HG03558 (cell line): Measurements from ENCODE around the gene PDE10A.
"Not testable (repeated sequence)": the region's sequence is repeated elsewhere in the genome, so short reads cannot be mapped to it uniquely, and the experiment has no call there.

Experiments
- ATAC-seq: cut with Tn5 transposase; IDR thresholded peaks from one replicate; pipeline ENCODE4 v1.9.1; 2021; ENCODE audit warnings: moderate number of reproducible peaks; ENCODE audit not compliant: unreplicated experiment; ENCODE audit errors: extremely low read depth

Gene PDE10A

DNA sequence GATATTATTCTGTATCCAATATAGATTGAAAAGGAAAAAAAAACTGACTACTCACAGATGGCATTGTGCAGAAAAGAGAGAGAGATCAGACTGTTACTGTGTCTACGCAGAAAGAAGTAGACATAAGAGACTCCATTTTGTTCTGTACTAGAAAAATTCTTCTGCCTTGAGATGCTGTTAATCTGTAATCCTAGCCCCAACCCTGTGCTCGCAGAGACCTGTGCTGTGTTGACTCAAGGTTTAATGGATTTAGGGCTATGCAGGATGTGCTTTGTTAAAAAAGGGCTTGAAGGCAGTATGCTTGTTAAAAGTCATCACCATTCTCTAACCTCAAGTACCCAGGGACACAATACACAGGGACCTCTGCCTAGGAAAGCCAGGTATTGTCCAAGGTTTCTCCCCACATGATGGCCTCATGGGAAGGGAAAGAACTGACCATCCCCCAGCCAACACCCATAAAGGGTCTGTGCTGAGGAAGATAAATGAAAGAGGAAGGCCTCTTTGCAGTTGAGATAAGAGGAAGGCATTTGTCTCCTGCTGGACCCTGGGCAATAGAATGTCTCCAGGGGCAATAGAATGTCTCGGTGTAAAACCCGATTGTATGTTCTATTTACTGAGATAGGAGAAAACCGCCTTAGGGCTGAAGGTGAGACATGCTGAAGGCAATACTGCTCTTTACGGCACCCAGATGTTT is 162.7 kb downstream of the PDE10A start:
- not testable (repeated sequence) for ATAC-seq

DNA sequence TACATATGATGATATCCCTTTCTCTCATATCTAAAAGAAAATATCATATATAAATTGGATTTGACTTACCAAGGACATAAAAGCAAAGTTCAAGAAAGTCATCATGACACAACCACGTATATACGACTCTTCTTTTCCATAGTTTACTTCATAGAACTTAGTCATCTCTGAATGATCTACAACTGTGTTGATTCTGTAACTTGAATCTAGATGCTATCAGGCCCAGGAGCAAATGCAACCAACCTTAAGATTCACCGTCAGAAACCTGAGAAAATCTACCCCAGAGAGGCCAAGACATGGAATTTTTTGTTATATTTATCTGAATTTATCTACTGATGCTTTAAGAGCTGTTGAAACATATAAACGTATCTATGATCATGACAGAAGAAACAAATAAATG is 165.6 kb downstream of the PDE10A start:
- no peak for ATAC-seq

DNA sequence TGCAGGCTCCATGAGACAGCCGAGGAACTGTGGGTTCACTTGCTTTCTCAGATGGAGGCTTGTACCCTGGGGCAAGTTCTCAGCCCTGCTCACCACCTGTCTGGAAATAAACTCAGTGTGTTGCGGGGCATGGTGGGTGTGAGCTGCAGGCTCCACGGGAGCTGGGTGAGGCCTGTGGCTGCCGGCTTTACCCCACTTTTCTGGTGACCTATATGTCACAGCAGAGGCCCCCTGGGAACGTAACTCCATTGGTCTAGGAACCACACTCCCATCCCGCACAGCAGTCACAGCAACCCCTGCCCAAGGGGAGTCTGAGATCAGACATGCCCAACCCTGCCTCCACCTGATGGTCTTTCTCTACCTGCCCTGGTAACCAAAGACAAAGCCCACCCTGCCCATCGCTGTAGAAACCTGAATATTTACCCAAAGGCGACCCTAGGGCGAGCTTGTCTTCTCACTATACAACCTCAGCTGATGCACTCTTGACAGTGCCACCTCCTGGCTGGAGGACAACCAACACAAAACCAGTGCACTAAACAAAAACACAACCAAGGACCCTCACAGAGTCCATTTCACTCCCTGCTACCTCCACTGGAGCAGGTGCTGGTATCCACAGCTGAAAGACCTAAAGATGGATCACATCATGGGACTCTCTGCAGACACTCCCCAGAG is 174.3 kb downstream of the PDE10A start:
- no peak for ATAC-seq

DNA sequence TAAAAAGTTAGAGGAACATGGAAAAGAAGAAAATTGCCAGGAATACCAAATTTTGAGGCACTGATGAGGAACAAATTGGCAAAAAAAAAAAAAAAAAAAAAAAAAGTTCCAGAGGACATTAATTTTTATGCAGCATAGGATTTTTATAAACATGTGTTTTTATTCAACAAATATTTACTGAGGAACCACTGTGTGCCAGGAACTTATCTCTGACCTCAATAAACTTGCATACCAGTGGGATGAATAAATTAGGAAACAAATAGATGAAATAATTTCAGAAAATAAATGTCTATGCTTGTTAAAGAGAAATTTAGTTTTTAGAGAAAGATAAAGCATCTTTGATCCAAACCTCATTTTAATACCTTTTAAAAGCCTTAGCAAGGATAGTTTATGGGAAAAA is 175.1 kb downstream of the PDE10A start:
- ATAC-seq, result no peak

DNA sequence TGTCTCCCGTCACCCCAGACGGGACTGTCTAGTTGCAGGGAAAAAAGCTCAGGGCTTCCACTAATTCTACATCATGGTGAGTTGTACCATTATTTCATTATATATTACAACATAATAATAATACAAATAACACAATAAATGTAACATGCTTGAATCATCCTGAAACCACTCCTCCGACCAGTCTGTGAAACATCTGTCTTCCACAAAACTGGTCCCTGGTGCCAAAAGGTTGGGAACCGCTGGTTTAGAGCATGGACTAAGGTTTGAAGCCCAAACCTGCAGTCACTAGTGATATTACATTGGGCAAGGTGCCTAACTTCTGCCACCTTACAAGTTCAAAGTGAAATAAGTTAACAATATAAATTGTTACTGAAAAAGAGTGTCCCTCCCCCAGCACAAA is 175.7 kb downstream of the PDE10A start:
- ATAC-seq, result no peak

DNA sequence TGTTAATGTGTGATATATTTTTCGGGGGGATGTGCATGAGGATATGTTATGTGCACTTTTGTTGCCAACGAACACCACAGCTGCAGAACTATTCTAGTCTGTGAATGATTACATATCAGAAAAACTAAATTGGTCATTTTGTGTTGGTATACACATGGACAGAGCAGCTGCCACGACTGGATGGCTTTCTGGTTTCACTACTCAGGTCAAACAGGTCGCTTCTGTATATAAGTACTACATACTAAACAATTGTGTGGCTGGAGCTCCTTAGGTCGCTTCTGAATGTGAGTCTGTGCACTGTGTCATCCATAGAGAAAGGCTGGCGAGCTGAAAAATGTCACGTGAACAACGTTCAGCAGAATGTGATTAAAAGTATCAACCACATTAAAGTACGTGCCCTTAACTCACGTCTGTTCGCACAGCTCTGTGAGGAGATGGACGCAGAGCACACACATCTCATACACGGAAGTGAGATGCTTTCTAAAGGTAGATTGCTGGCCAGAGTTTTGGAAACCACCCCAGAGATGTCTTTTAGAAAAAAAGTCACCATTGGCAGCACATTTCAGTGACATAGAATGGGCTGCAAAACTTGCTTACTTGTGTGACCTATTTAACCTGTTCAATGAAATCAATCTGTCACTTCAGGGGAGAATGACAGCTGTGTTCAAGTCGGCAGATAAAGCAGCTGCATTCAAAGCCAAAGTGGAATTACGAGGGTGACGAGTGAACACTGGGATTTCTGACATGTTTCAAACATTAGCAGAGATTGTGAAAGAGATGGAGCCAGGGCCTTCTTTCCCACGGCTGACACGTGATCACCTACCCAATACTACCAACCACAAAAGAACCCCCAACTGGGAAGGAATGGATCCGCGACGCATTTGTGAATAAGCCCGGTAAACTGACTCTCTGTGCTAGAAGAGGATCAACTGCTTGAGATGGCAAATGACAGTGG is 176.6 kb downstream of the PDE10A start:
- no peak for ATAC-seq

DNA sequence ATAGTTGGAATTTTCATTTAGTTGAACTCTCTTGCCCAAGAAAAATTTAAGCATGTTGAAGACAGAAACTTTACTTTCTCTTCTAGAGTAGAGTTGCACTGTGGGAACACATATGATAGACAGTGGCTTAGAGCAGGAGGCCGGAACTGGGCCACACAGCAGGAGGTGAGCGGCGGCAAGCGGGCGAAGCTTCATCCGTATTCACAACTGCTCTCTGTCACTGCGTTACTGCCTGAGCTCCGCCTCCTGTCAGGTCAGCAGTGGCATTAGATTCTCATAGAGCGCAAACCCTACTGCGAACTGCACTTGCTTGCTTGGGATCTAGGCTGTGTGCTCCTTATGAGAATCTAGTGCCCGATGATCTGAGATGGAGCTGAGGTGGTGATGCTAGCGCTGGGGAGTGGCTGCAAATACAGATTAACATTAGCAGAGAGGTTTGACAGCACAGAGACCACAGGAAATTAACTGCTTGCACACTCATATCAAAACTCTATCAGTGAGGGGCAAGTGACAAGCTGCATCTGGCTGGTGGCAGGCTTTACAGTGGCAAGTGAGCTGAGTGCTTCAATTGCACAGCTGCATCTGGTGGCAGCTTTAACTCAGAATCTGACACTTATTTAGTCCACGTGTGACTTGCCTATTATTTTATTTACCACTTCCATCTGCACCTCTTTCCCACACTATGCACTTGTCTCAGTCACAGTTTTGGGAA is 178.7 kb downstream of the PDE10A start:
- no peak for ATAC-seq

DNA sequence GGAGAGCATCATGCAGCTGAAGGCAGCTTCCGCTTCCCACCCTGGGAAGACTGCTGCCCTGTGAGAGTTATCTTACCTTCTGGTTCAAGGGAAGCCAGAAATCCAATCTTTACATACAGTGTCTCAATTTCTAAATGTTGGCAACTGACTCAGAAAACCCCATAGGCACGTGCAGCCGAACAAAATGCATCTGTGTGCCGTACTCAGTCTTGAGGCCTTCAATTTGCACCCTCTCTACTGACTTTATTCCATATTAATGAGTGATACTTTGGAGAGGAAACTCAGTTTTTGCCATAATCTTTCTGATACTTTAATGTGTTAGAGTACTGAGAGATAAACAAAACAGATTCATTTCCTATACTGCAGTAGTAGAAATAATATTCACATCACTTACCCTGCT is 181.1 kb downstream of the PDE10A start:
- ATAC-seq, result no peak

DNA sequence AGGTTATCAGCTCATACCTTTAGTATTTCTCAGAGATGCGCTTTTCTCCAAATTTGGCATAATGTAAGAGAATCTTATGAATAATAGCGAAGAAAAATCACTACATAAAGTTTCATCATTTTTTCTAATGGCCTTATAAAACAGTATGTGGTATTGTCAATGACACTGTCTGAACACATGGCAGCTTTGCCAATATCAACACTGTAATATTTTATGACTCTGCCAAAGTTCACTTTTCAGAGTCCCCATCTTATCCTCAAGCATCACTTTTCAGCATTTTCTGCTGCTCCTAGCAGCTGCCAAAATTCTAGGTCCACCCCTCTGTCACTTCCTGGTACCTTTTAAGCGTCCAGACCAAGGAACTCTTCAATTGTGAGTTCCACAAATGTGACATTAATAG is 182.1 kb downstream of the PDE10A start:
- ATAC-seq, result no peak

DNA sequence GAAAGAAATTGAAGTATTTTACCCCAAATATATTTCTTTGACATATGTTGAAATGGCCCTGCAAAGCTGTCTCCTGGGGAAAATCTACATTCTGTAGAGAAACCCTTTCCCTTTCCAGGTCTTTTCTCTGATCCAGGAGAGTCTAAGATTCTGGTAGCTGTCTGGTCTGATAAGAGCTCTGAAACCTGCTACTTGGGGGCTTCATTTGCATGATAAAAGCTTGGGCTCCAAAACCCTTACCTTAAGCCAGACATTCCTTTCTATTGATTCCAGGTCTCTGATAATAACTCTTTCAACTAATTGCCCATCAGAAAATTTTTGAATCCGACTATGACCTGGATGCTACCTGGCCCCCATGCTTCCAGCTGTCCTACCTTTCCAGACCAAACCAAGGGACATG is 184.5 kb downstream of the PDE10A start:
- ATAC-seq, result no peak

DNA sequence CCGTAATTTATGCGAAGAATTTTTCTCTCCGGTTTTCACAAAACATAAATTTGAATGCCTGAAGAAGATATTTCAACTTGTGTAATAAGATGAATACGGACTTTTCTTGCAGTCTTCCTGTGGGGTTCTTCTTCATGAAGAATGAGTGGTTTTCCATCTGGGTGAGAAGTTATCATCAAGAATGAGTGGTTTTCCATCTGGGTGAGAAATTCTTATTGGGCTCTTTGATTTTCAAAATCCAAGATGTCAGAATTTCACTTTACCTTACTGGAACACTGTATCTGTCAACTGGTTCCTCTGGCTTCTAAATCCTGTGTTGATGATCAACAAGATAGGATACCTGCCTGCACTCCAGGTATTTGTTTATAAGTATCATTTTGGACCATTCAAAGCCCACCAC is 193.6 kb downstream of the PDE10A start:
- no peak for ATAC-seq

DNA sequence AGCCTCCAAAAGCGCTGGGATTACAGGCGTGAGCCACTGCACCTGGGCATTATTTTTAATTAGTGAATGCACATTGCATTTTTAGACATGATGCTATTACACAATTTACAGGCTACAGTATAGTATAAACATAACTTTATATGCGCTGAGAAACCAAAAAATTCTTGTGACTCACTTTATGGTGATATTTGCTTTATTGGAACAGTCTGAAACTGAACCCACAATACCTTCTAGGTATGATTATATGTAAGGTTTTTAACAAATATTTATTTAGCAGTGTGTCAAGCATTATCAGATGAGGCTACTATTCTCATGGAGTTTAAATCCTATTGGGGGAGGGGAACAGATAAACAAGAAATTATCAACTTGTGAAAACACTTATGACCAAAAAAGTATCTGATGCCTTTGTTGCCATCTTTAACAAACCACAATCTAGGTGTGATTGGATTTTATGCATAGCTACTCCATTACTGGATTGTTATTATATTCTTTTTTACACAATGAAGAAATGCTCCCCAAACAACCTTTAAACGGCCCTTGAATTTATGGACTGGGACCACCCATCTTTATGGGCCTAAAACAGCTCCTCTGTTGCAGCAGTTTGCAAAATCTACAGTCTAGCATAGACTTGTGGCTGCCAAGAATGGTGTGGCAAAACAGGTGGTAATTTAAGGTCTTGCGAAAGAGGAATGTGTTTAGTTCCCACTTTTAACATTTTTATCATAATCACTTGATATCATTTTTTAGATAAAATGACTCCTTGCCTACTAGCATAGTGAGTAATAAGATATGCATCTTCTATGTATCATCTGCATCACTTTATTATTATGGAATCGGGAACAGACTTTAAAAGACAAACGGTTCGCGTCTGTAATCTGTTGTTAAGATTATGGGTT is 194.5 kb downstream of the PDE10A start:
- ATAC-seq, result no peak

DNA sequence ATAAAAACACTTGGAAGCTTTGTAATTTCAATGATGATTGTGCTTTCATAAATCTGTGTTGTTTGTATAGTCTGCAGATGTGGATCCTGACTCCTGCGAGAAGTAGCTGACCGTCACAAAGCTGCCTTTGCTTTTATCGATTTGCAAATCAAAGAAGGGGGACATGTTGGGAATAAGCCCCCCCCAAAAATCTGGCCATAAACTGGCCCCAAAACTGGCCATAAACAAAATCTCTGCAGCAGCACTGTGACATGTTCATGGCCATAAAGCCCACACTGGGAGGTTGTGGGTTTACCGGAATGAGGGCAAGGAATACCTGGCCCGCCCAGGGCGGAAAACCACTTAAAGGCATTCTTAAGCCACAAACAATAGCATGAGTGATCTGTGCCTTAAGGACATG is 199.5 kb downstream of the PDE10A start:
- ATAC-seq, result not testable (repeated sequence)

DNA sequence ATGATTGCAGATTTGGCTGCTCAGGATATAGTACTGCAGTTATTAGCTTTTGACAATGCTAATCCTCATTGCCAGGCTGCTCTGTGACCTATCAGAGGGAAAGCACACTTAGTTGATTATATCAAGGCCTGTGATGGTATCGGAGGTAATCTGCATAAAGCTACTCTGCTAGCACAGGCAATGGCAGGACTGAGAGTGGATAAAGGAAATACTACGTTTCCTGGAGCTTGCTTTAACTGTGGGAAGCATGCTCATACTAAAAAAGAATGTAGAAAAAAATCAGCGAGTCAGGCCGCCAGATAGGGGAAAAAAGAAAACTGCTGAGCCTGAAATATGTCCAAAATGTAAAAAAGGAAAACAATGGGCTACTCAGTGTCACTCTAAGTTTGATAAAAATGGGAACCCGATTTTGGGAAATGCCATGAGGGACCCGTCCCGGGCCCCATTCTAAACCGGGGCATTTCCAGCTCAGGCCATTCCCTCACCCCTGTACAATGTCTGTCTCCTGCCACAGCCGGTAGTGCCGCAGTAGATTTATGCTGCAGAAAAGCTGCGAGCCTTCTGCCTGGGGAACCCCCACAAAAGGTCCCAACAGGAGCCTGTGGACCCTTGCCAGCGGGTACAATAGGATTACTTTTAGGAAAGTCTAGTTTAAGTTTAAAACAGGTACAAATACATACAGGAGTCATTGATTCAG is 203.3 kb downstream of the PDE10A start:
- ATAC-seq, result not testable (repeated sequence)

DNA sequence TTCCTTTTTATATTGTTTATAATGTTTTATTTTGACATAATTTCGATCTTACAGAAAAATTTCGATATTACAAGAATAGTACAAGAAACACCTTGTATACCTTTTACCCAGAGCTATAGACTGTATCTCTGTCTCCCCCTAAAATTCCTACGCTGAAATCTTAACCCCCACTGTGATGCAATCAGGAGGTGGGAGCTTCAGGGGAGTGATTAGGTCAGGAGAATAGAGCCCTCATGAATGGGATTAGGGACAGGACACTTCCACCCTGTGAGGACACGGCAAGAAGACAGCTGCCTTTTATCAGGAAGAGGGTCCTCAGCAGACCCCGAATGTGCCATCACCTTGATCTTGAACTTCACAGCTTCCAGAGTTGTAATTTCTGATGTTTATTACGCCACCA is 204.9 kb downstream of the PDE10A start:
- no peak for ATAC-seq

DNA sequence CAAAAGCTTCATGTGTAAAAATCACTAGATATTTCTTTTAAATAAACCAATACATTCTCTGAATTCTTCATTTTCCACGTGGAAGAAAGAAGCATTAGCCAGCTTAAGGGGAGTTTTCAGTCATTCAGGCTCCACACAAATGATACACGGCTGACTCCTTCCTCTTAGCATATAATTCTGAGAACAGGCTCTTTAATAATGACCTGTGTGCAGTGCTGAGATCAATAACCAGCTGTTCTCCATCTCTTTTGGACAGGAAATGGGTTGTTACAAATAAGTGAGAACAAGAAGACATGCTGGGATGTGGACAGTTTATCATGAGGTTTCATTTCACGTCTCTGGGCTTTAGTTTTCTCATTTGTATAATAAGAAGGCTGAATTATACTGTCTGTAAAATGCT is 206.8 kb downstream of the PDE10A start:
- no peak for ATAC-seq

DNA sequence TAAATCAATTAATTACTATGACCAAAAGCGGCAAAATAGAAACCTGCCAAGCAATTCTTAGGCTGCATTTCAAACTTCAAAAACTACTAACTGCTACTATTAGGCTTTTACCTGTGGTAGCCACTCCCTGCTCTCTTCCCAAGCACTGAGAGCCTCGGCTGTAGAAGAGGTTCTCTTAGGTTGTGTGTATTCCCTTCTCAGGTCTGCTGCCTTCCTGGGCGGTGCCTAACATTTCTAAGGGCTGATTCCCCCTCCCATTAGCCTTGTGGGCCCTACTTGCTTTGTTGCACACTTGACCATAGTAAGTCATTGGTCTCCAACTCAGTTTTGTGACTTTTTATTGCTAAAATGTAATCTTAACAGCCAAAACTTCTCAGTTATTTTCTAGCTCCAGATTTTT is 207.6 kb downstream of the PDE10A start:
- ATAC-seq, result no peak

DNA sequence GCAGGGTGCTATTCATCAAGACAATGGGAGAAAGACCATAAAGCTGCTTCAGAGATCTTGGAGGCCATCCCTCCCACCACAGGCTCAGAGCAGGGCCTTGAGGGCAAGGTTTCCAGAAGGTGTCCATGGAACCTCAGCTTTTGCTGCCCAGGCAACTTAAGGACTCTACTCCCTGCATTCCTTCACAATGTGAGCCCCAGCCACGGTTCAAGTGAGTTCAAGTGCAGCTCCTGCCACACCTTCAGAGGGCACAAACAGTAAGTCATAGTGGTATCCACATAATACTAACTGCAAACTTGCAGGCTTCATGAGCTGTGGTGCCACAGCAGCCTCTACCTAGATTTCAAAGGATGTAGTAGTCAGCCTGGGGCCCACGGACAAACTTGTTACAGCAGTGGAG is 209.6 kb downstream of the PDE10A start:
- no peak for ATAC-seq

DNA sequence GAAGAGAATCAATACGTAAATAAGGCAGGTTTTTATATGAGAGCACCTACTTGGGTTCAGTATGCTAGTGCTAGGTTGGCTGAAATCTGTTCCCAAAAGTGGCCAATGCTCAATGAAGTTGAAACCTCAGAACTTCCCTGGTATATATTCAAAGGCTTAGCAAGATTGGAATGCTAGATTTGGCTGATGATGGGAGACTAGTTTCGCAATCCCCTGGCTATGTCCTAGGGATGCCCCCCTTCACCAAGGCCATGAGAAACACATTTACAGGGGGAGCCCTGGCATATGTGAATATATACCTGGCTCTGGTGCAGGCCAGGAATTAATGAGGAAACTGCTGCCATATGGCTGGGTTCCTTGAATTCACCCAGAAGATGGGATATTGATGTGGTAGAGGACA is 211.2 kb downstream of the PDE10A start:
- ATAC-seq, result no peak
